Lower leg skin (tissue), 3 donors: ENCODE results near the gene PLAC8L1.

Source experiments
- CTCF ChIP-seq, 3 donors: fragments of 450-650 bp; IDR thresholded peaks; one replicate each; pipeline ENCODE4 v1.5.1; 2016; ENCODE audit warnings: antibody characterized with exemption in 3 of 3, mild to moderate bottlenecking in 3 of 3, moderate library complexity in 2 of 3
- POLR2A ChIP-seq, 2 donors: fragments of 450-650 bp; IDR thresholded peaks; one replicate each; pipeline ENCODE4 v1.6.1; 2016 to 2017; ENCODE audit warnings: antibody characterized with exemption in 2 of 2, mild to moderate bottlenecking in 1 of 2, moderate library complexity in 1 of 2

- TF ChIP-seq CTCF (IDR thresholded peaks at IDR 0.05): no peak
- no peak for TF ChIP-seq POLR2A (IDR thresholded peaks at IDR 0.05)
Observed at GRCh38 chr5:146130440-146131045, 25.2 kb upstream of the PLAC8L1 start.
